ENCODE data around the gene RASSF7. TPM values are rescaled to one million over a fixed set of nuclear protein-coding genes. Genes with fewer than 3 reads are reported as not detected.

The RASSF7 gene
- total and polyA plus RNA-seq, 2 of the 8 experiments (the other 6 are each of a cell fraction or from before 2014, with no cell fraction given): 22.3 to 43.9 TPM

- no peaks in the 10 kb centered on the region for H3K23me2 ChIP-seq (ENCODE audit: low read depth, low read length)
- no peak overlapping the region for H4K8ac ChIP-seq (ENCODE audit: extremely low read depth, insufficient read depth, low read length)
- H2BK15ac ChIP-seq (ENCODE audit: low read length): no peak overlapping the region
- H3K18ac ChIP-seq (ENCODE audit: extremely low read depth, low read length): no peak overlapping the region
- H2BK20ac ChIP-seq (ENCODE audit: low read length): no peak overlapping the region
- no peaks in the 10 kb centered on the region for H3K9me3 ChIP-seq (ENCODE audit: insufficient read depth in 2 of 2, low read depth in 1 of 2, low read length in 1 of 2)
- TF ChIP-seq JUN (IDR thresholded peaks at IDR 0.05; ENCODE audit: low read depth, low read length) (no peak), BCL11A (IDR thresholded peaks at IDR 0.05; ENCODE audit: low read depth in 2 of 2, low read length in 2 of 2) (no peak), FOSL1 (IDR thresholded peaks at IDR 0.05; ENCODE audit: insufficient read depth, low read depth, low read length) (no peak), RBBP5 (IDR thresholded peaks at IDR 0.05; ENCODE audit: borderline replicate concordance, low read depth, low read length) (no peak), CTBP2 (IDR thresholded peaks at IDR 0.05; ENCODE audit: borderline replicate concordance, insufficient read depth, insufficient read length, low read length) (no peak), GTF2F1 (IDR thresholded peaks at IDR 0.05; ENCODE audit: borderline replicate concordance, low read depth, low read length) (no peak), PHF8 (conservative IDR thresholded peaks at IDR 0.05; ENCODE audit: low read depth, low read length) (no peak), KDM5A (IDR thresholded peaks at IDR 0.05; ENCODE audit: low read length) (no peak), YY1 (IDR thresholded peaks at IDR 0.05; ENCODE audit: low read depth, low read length) (no peak), CBX5 (IDR thresholded peaks at IDR 0.05; ENCODE audit: low read depth, low read length) (no peak)
- H3K4me3 ChIP-seq (ENCODE audit: extremely low read depth in 1 of 4, insufficient read depth in 2 of 4, low read depth in 3 of 4, low read length in 4 of 4): no peak overlapping the region
- no peak overlapping the region for H3K4ac ChIP-seq (replicated peaks; ENCODE audit: insufficient read length, low read depth, low read length)
- no peak overlapping the region for H2BK12ac ChIP-seq (ENCODE audit: low read depth, low read length)
- no peaks in the 10 kb centered on the region for H3K4me1 ChIP-seq (replicated peaks in 1 of 4; ENCODE audit: control insufficient read depth in 3 of 4, insufficient read depth in 4 of 4, low read length in 3 of 4)
- peaks cover 0 to 3% of the 10 kb centered on the region in 2 experiments; a peak in 2 of 4 replicates for H3K79me2 ChIP-seq (ENCODE audit: control insufficient read depth in 1 of 2, insufficient read depth in 2 of 2, low read length in 2 of 2)
- FAIRE-seq (no peak), DNase-seq (ENCODE audit: low read depth in 1 of 2, low spot score in 2 of 2) (no peak)
- peaks cover 5% of the 10 kb centered on the region; the same call in 1 of the 2 replicates for H3K79me1 ChIP-seq (ENCODE audit: low read depth, low read length)
- no peak overlapping the region for H3K56ac ChIP-seq (replicated peaks; ENCODE audit: insufficient read length, low read depth, low read length)
- H3K27ac ChIP-seq (ENCODE audit: low read depth, low read length): no peak overlapping the region
- no peak overlapping the region for H3K14ac ChIP-seq (ENCODE audit: insufficient read length)
- no peak overlapping the region for H2AK5ac ChIP-seq (ENCODE audit: low read depth, low read length)
- no peak overlapping the region for H3K4me2 ChIP-seq (ENCODE audit: insufficient read depth in 1 of 2, low read depth in 2 of 2, low read length in 2 of 2)
- no peak overlapping the region for H4K5ac ChIP-seq (ENCODE audit: insufficient read length, low read depth, low read length)
- ChIA-PET CTCF (ENCODE audit: partially characterized antibody) (interaction anchor here (1.9 kb wide), 1 partner anchor 12 kb away, joined by 11 read pairs; no protein-coding TSS in a partner anchor), POLR2A (ENCODE audit: partially characterized antibody) (interaction anchor here (0.7 to 1.2 kb wide), 3 partner anchors 17 to 101 kb away, joined by 3 to 5 read pairs (median 5); no protein-coding TSS in a partner anchor)
- WGBS, 2 experiments (ENCODE audit: extremely low coverage in 1 of 2, insufficient coverage in 1 of 2, insufficient read length in 1 of 2, insufficient replicate concordance in 2 of 2, low coverage in 1 of 2, low lambda C conversion rate in 2 of 2, missing lambda C conversion rate in 1 of 2): 94% methylated on average over 26 of the region's 26 CpGs; no CpG with 5 or more reads in 1 of the 2 experiments
- H3K9ac ChIP-seq (replicated peaks in 1 of 4; ENCODE audit: extremely low read depth in 1 of 4, low read depth in 3 of 4, low read length in 3 of 4): no peak overlapping the region
- no peaks in the 10 kb centered on the region for H3K27me3 ChIP-seq (replicated peaks in 1 of 4; ENCODE audit: control insufficient read depth in 3 of 4, extremely low read depth in 1 of 4, insufficient read depth in 3 of 4, low read length in 3 of 4)
- H2BK120ac ChIP-seq (replicated peaks; ENCODE audit: low read depth, low read length): no peak overlapping the region
- no peak overlapping the region for H3K23ac ChIP-seq (ENCODE audit: insufficient read length)
- no peak overlapping the region for H4K91ac ChIP-seq (replicated peaks; ENCODE audit: insufficient read length, low read length)
- H2AFZ ChIP-seq (ENCODE audit: low read length): no peak overlapping the region
- no peak overlapping the region for H2BK5ac ChIP-seq (ENCODE audit: low read depth, low read length)
- H4K20me1 ChIP-seq (replicated peaks in 1 of 2; ENCODE audit: control insufficient read depth in 1 of 2, insufficient read depth in 2 of 2, low read length in 2 of 2): peaks cover 13 to 14% of the 10 kb centered on the region in 2 experiments
- peaks cover 27 to 63% (median 50%) of the 10 kb centered on the region in 4 experiments for H3K36me3 ChIP-seq (ENCODE audit: control insufficient read depth in 2 of 4, insufficient read depth in 4 of 4, low read length in 3 of 4)
Observed at GRCh38 chr11:589798-590197, 29.0 kb downstream of the RASSF7 start.
